ENCODE measurements around the gene RNF34.

The RNF34 gene

DNA sequence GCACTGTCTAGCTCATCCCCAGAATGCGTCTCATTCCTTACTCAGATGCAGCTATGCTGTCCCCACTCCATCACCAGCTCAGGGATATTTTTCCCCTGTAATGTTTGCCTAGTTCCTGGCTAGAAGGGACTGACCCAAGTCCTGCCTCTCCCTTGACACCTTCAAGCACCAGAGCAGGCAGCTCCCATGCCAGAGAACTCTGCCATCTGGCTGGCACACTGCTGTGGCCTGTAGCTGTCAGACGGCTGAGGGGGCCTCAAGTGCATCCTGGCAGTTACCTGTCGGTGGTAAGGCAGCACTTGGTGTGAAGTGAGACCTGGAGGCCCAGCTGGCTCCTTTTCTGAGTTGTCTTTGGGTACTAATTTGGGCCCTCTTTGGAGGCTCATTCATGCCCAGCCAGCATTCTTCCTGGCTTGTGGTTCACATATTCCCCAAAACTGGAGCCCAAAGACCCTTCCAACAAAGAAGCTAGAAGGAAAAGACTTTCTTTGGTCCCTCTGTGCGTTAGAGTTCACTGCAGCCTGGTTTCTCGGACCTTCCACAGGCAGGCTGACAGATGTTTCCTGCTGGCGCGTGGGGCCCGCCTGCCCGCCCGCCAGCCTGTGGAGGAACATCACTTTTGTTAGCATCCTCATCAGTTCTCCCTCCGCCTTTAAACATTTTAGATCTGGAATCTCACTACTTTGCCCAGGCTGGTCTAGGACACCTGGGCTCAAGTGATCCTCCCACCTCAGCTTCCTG, 33.0 kb downstream of the RNF34 start:
- in situ Hi-C loops (cut with MboI; ENCODE audit: low sequenced_read_pairs): loop anchor here (25.0 kb wide), 2 partner anchors 96 to 371 kb away; no protein-coding TSS in a partner anchor

DNA sequence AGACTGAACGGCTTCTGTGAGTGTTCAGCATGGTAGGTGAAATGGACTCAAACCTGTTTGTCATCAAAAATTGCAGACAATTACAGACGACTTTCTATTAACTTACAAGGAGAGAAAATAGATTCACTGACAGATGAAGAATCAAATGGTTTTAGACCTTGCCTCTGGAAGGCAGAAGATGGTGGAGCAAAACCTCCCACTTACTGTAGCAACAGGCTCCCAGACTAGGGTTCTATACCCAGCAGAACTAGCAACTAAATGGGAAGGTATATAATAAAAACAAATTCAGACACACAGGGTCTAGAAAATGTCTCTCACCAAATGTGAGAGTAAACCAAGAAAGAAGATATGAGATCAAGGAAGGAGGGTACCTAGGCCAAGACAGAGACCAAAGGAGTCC, 36.8 kb downstream of the RNF34 start:
- in situ Hi-C loops (cut with MboI; ENCODE audit: low sequenced_read_pairs): loop anchor here (25.0 kb wide), 2 partner anchors 99 to 374 kb away; no protein-coding TSS in a partner anchor

DNA sequence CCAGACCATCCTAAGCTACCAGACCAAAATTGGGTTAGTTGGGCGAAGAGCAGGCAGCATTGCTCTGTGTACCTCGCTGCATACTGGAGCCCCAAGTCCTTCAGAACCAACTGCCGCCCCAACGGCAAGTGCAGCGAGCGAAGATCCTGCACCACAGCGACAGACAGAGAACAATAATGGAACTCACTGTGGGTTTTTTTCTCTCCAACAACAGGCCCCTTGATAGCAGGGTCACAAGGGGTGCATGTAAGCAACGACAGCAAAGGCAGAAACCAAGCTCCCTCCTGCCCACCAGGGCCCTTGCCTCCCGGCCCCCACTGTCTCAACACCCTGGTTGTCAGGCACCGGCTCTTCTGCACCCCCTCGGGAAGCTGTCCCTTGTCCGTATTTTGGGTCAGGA, 39.0 kb downstream of the RNF34 start:
- in situ Hi-C loops (cut with MboI; ENCODE audit: low sequenced_read_pairs): loop anchor here (25.0 kb wide), 2 partner anchors 102 to 377 kb away; no protein-coding TSS in a partner anchor

DNA sequence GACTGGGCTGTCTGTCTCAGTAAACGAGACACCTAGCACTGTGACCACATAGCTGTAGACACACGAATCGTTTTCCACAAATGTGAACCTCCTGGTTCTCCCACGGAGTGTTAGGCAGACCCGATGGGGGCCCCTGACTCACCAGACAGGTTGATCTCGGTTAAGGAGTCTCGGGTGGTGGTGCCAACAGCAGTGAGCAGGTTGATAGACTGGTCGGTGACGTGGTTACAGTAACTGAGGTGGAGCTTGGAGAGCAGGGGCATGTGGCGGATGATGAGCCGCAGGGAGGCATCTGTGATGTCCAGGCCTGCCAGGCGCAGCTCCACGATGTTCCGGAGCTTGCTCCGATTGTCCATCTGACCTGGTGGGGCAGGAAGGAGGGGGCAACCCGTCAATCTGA, 39.8 kb downstream of the RNF34 start:
- in situ Hi-C loops (cut with MboI; ENCODE audit: low sequenced_read_pairs): loop anchor here (25.0 kb wide), 2 partner anchors 102 to 377 kb away; no protein-coding TSS in a partner anchor

DNA sequence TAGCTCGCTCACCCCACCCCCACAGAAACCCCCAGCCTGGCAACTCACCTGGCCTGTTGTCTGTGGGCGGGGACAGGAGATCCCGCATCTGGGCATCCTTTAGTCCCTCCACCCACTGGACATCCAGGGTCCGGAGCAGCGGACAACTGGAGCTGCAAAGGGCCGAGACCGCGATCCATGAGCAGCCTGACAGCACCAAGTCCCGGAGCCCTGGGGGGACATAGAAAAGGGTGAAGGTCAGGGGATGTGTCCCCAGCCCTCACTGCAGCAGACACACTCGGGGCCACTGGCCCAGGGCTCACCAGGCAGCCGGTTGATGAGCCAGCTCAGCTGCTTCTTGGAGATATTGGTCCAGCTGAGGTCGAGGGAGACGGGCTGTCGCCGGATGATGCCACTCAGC, 40.9 kb downstream of the RNF34 start:
- in situ Hi-C loops (cut with MboI; ENCODE audit: low sequenced_read_pairs): loop anchor here (25.0 kb wide), 2 partner anchors 103 to 378 kb away; no protein-coding TSS in a partner anchor

DNA sequence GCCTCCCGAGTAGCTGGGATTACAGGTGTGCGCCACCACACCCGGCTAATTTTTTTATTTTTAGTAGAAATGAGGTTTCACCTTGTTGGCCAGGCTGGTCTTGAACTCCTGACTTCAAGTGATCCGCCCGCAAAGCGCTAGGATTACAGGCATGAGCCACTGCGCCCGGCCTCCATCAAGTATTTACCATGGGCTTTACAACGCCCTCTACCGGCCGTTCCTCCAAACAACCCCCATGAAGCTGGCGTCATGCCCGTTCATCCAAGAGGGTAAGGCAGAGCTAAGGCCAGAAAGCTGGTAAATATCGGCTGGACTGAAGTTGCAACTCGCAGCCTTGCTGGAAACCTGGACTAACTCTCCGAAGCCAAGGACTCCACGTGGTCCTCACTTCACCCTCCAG, 41.6 kb downstream of the RNF34 start:
- in situ Hi-C loops (cut with MboI; ENCODE audit: low sequenced_read_pairs): loop anchor here (25.0 kb wide), 2 partner anchors 104 to 379 kb away; no protein-coding TSS in a partner anchor

DNA sequence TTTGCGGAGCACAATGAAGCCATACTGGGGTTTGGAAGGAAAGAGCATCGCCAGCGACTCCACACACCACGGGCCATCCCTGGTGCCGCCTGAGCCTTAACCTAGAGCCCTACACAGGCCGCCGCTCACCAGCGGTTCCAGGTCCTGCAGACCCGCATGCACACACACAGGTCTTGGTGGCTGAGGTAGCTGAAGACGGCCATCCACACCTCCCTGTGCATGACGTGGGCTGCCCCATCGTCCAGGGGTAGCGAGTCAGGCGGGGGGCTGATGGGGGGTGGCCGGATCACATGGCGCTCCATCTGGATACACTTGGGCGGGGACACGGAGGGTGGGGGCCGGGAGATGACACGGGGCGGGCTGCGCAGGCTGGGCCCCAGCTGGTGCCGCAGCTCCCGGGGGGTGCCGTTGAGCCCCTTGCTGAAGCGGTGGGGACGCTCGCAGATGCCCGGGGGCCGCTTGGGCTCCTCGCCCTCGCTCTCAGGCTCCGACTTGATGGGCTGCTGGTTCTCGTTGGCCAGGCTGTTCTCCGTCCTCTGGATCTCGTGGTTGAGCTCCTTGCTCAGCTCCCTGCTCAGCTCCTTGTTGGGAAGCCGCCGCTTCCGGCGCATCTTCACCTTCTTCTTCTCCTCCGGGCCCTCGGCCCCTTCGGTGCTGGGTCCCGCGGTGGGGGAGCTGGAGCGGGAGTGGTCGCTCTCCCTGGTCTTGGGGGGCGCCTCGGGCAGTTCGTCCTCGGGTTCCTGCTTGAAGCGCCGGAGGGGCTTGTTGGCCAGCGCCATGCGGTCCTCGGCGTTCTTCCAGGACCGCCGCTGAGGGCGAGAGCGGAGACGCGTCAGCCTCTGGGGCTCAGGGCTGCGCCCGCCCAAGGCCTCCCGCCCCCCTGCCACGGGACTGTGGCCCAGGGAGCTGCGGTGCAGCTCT, 42.4 kb downstream of the RNF34 start:
- in situ Hi-C loops (cut with MboI; ENCODE audit: low sequenced_read_pairs): loop anchor here (25.0 kb wide), 2 partner anchors 105 to 380 kb away; no protein-coding TSS in a partner anchor

DNA sequence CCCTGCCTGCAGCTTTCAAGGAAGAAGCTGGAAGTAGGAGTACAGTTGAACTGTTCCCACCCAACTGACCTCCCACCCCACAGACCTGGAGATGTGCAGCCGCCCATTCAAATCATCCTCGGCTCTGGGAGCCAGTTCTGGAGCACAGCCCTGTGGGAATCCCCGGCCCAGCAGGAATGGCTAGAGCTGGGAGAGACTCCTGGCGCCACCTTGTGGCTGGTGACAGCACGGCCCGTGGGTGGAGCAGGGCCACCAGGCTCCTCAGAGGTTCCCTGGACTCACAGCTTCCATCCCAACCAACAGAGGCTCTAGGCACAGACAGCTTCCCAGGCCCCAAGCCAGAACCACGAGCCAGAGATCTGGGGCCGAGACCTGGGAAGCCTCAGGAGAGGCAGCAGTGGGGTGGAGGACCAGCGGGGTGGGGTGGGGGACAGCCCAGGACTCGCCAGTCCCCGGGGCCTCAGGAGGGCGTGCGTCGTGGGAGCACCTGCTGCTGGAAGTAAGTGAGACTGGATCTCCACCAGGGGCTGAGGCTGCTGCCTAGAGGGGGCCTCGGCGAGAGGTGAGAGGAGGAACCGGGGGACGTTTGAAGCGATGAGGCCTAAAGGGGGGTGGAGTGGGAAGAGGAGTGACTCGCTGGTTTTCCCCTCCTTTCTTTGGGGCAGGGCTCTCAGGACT, 43.4 kb downstream of the RNF34 start:
- in situ Hi-C loops (cut with MboI; ENCODE audit: low sequenced_read_pairs): loop anchor here (25.0 kb wide), 2 partner anchors 106 to 381 kb away; no protein-coding TSS in a partner anchor

DNA sequence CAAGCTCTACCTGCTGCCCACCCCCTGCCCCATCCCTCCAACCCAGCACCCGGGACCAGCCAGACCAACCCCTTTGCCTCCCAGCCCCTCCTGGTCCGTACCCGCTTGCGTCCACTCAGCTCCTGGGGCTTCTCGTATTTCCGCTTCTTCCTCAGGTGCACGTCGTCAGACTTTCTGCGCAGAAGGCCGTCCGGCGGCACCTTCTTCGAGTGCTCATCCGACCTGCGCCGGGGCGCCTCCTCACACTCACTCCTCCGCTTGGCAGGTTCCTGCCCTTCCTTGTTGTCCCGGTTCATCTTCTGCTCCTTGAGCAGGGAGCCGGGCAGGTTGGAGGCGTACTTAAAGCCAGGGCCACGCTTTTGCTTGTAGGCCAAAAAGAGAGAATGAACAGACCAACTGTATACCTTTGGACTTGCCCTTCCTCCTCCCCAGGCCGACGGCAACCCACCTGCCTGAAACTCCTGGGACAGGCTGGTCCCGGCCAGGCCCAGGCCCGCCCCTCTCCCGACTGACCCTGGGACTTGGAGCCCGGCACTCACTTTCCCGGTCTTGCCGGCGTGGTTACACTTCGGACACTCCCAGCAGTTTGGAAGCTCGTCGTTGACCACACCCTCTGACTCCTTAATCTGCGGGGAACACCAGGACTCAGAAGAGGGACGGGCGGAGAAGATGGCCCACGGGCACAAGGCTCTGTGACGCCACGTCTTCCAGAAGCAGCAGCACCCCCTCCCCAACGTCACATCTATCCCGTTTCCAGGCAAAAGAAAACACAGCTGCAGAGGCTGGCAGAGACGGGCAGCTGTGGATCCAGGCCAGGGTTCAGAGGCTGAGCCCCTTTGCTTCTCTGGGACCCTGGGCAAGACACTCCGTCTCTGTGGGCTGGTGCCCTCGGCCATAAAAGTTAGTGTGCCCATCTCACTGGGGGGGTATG, 44.3 kb downstream of the RNF34 start:
- in situ Hi-C loops (cut with MboI; ENCODE audit: low sequenced_read_pairs): loop anchor here (25.0 kb wide), 2 partner anchors 107 to 382 kb away; no protein-coding TSS in a partner anchor

DNA sequence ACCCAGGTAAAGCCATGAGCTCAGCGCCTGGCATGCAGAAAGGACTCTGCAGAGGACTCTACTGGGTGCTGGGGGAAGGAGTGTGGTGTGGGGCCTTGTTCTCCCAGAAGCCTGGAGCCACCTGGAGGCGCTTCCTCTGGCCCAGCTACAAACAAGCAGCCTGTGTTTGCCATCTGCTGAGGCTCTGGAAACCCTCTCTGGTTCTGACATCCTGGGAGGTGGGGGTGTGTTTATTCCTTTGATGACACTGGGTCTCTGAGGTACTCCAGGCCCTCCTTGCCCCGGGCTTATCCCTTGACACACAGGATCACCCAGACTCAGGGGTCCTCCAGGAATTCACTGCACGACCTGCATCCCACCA, 44.9 kb downstream of the RNF34 start:
- in situ Hi-C loops (cut with MboI; ENCODE audit: low sequenced_read_pairs): loop anchor here (25.0 kb wide), 2 partner anchors 108 to 383 kb away; no protein-coding TSS in a partner anchor

DNA sequence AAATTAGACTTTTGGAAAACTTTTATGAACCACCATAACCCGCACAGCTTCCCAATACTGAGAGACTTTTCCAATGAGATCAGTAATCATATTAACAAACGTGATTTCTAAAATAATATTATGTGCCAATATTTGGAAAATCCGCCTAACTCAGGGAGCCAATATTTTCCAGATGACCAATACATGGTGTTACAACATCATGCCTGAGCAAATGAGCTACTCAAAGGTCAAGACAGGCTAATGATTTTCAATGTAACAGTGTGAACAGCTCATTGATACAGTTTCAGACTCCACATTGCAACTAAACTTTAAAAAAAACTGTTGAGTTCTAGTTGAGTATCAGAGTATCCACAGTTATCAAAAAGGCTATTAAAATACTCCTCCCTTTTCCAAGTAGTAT, 46.8 kb downstream of the RNF34 start:
- in situ Hi-C loops (cut with MboI; ENCODE audit: low sequenced_read_pairs): loop anchor here (25.0 kb wide), 2 partner anchors 109 to 384 kb away; no protein-coding TSS in a partner anchor

DNA sequence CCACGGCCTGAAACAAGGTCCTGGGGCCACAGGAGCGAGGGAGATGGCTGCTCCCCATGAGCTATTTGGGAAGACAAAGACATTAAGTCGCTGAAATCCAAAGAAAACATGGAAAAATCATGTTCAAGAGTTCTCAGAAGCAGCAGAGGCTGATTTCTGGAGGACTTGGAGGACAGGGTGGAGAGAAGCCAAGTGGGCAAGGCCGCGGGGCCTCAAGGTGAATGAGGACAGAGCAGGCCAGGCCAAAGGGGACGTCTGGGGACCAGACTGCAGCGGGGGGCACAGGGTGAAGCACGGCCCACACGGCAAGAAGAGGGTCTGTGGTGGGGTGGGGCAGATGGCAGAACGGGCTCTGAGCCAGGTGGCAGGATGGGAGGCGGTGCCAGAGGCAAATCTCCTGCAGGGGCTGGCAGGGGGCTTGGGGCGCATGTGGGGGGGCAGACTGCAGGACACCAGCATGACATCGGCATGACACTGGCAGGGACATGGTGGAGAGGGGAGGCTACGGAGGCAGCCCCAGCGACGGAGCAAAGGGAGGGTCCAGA, 48.9 kb downstream of the RNF34 start:
- in situ Hi-C loops (cut with MboI; ENCODE audit: low sequenced_read_pairs): loop anchor here (25.0 kb wide), 2 partner anchors 112 to 387 kb away; no protein-coding TSS in a partner anchor

DNA sequence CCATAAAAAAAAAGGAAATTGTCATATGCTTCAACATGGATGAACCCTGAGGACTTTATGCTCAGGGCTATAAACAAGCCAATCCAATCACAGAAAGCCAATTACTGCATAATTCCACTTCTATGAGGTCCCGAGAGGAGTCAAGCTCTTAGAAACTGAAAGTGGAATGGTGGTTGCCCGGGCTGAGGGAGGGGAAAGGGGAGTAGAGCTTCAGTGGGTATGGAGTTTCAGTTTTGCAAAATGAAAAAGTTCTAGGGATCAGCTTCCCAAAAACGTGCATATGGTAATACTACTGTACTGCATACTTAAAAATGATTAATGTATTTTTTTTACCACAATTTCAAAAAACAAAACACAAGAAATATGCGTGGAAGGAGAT, 52.0 kb downstream of the RNF34 start:
- in situ Hi-C loops (cut with MboI; ENCODE audit: low sequenced_read_pairs): no loop called here

DNA sequence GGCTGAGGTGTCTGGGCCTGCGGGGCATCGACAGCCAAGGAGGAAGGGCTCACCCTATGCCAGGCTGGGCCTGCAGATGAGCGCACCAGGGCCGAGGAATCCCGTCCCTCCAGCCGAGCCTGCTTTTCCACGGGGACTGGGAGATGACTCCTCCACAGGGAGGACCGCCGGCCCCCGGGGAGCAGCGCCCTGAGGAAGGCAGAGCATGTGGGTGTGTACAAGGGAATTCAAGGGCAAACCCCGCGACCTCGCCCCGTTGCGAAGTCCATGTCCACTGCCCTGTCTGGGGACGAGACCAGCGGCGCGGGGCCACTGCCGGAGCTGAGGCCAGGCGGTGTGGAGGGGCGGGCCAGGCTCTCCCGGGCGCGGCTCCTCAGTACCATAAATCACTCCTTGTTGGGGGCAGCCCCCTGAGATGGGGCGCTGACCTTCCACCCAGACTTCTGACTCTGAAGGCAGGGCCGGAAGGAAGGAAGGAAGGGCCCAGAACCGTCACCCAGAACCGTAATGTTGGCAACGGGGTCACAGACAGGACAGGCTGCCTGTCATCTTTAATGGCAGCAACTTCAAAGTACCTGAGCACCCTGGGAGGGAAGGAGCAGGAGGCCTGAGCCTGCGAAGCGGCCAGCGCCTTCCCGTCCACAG, 52.5 kb downstream of the RNF34 start:
- in situ Hi-C loops (cut with MboI; ENCODE audit: low sequenced_read_pairs): no loop called here

DNA sequence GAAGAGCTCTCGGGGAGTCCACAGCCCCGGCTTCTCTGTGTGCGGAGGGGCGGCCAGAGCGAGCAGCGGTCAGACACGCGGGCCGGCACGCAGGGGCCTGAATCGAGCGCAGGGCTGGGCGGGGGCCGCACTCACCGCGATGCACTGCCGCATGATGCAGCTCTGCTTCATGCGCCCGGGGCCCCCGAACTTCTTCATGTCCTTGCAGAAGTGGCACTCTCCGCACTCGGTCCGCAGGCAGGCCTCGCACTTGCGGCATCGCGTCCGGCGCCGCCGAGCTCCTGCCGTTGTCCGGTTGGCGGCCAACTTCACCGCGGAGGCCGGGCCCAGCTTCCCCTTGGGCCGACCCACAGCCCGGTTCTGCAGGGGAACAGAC, 53.1 kb downstream of the RNF34 start:
- in situ Hi-C loops (cut with MboI; ENCODE audit: low sequenced_read_pairs): no loop called here

DNA sequence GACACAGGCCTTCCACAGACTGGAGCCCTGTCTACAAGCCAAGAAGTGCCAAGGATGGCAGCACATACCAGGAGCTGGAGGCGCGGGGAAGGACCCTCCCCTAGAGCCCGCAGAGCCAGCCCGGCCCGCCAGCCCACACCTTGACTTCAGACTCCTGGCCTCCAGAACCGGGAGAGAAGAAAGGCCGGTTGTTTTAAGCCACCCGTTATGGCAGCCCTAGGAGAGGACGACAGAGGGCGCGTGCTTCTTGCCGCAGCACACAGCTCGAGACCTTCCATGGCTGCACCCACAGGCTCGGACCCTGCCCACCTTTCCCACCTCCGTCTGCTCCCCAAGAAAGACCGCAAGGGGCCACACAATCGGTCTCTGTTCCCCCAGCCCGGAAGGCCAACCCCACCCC, 53.7 kb downstream of the RNF34 start:
- in situ Hi-C loops (cut with MboI; ENCODE audit: low sequenced_read_pairs): no loop called here

DNA sequence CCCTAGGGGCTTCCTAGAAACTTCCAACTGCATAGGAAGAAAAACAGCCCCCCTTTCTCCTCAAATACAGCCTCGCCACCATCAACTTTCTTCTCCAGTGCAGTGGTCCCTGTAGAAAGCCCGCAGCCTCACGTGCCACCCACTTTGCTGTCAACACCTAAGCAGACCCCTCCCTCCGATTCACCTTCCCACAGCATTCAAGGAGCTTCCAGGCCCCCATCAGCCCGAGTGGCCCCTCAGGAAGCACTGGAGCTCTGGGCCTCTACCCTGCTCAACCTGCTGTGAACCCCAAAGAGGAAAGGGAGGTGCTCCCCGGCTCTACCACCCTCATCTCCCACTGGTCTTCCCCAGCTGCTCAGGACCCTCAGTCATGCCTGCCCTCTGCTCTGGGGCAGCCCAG, 55.0 kb downstream of the RNF34 start:
- in situ Hi-C loops (cut with MboI; ENCODE audit: low sequenced_read_pairs): no loop called here

DNA sequence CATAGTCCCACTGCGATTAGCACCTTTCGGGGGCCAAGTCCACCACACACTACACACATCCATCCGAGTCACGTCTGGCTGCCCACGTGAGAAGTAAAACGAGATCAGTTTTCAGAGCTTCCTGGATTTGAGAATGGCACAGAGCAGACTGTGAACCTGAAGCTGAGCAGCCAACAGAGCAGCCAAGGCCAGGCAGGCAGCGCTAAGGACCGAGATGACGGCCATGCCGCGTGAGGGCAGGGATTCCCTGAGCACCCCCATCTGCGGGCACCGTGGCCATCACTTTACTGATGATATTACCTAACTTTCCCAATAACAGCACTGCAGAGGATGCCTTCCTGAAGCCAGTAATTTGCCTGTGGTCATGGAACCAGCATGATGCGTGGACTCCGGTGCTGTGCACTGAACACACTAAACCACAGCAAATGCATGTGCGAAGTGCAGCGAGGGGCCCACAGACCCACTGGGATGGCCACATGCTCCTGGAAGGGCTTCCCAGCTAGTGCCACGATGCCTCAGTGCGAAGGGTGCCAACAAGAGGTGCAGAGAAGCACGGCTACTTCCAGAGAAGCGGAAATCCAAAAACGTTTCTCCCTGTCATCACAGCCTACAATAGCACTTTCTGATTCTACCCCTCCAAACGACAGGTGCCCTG, 56.0 kb downstream of the RNF34 start:
- in situ Hi-C loops (cut with MboI; ENCODE audit: low sequenced_read_pairs): no loop called here

All from HL-60/S4 (cell line).